SKM-1 (cell line): ENCODE data around the gene JUN.

Experiments used
- DNase-seq: peaks from one replicate; lab custom pipeline; 2025; ENCODE audit not compliant: unreplicated experiment; lab: John Stamatoyannopoulos, UW

The JUN gene

DNA sequence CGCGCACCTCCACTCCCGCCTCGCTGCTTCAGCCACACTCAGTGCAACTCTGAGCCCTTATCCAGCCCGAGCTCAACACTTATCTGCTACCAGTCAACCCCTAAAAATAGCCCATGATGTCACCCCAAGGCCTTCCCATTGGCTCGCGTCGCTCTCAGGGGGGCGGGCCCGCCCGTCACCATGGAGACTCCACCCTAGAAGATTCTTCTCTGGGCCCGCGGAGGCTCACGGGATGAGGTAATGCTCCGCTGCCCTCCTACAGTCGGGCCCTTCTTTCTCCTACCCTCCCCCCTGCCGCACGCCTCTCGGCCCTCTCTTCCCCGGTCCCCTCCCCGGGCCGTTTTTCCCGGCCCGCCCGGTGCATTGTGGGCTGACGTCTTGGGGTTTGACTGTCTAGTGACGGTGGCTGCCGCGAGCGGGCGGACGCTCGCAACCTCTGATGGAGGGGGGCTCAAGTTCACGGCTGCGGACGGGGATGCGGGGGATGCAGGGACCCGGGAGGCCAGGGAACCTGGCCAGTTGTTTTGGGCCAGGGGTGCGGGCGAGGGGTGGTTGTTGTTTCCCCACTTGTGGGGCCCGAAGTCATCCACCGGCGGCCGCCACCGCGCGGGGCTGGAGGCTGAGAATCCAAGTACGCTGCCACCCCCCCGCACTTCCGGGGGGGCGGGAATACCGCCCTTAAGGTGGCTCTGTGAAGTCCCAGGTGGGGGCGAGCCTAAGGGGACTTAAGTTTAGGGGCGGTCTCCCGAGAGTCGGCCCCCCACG lies at the start of gene JUN:
TSS of gene JUN (minus strand) at position 55 of the 765 bp plus-strand sequence. CDS start 977 bp downstream, outside the sequence.
- DNase-seq = peak; percentile 99

DNA sequence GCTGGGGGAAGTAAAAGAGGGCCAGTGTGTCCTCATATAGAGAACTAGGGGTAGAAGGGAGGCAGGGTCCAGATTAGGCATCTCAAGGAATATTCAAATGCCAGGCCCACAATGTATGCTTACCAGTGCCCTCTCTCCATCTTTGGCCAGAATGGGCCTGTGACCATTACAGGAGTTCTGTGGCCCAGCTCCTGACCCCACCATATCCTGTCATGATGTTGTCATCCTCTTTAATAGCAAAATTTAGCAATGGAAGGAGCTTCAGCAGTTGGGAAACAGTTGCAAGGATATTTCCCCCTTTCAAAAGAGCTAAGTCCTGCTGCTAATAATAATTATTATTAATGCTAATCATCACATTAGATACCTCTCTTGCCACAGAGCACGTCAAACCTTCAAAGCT lies 49.3 kb upstream of the JUN start:
- no peak for DNase-seq

DNA sequence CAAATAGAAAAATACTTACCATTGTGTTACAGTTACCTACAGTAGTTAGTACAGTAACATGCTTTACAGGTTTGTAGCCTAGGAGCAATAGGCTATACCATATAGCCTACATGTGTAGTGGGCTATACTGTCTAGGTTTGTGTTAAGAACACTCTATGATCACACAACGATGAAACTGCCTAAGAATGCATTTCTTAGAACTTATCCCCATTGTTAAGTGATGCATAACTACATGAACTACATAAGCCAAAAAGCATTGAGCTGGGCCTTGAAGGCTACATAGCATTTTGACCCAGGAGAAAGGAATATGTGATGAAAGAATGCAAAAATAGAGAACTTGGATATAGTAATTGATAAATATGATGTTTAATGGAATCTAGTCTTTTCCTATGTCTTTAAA lies 46.4 kb upstream of the JUN start:
- no peak for DNase-seq

DNA sequence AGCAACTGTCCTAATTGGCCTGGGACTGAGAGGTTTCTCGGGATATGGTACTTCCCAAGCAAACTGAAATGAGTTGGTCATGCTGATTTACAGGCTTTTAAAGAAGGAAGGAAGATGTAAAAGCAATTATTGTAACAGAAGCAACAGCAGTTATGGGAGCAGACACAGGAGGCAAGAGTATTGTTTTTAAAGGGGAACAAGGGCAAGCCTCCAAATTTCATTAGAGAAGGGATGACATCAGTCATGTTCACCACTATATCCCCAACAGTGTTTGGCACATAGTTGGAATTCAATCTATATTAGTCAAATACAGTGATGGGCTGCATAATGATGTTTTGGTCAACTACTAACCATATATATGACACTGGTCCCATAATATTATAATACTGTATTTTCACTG lies 46.0 kb upstream of the JUN start:
- no peak for DNase-seq

DNA sequence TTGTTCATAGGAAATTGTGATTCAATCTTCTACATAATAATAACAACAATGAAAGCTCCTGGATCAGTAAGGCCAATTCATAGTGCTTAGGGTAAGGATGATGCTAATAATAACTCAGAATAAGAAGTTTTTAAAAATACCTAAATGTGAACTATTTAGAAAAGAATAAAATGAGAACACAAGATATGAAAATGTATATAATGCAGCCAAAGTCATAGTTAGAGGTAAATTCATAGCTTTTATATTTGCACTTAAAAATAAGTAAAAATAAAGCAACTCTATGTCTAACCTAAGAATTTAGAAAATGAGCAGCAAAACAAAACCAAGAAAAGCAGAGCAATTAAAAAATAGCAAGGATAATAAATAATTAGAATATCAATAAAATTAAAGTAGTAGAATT lies 43.5 kb upstream of the JUN start:
- DNase-seq = no peak

DNA sequence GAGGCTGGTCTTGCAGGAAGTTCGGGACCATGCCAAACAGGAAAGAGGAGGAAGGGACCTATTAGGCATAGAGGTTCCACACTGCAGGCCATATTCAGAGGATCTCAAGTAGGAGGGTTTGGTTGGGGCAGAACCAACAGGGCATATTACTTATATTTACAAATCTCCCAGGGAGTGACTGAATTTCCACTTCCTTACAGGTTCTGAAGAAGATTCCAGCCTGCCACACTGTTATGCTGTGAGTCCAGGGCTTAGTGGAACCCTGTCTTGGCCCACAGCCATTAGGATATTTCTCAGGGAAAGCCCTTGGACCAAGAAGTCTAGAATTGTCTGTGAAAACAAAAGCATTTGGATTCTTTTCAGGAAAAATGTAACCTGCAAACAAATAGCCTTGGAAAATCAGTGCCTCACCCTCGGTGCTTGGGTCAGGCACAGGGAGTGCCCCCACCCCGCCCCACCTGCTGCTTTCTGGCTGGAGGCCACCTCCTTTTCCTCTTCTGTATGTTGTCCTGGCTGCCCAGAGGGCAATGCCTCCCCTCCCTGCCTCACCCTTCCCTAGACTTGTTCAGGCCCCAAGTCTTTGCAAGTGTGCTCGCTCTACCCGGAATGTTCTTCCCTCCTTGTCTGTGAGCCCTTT lies 41.0 kb upstream of the JUN start:
- DNase-seq = no peak

DNA sequence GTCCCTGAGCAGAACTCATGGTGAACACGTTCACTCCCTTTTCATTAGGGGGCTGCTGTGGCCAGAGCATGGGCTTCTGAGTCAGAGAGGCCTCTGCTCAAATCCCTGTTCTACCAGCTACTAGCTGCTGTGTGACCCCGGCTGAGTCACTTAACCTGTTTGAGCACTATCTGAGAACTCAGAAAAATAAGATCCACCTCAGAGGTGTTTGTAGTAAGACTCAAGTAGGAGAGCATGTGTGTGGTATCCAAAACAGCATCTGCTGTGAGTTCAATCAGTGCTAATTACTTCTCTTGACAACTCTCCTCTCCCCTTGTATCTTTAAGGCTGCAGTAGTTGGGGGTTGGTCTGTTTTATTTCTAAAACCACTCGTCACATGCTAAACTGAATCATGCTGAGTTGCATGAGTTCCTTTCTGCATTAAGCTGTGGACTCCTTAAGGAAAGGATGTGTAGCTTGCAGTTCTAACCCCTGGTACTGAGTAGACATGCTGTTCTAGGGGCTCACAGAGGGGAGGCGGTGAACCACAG lies 39.7 kb upstream of the JUN start:
- no peak for DNase-seq

DNA sequence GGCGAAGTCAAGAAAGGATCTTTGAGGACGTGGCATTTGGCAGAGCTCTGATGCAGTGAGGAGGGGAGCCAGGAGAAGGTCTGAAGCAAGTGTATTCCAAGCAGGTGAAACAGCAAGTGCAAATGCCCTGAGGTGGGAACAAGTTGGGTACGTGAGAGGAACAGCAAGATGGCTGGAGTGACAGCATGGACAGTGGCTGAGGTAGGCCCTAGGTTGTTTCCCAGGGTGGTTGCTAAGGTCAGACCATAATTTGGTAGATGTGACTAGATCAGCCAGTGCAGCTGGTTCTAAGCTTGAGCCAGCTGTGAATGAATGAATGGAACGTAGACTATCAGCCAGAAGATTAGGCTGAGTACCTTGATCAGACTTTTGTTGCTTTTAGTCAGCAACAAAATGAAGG lies 37.5 kb upstream of the JUN start:
- no peak for DNase-seq

DNA sequence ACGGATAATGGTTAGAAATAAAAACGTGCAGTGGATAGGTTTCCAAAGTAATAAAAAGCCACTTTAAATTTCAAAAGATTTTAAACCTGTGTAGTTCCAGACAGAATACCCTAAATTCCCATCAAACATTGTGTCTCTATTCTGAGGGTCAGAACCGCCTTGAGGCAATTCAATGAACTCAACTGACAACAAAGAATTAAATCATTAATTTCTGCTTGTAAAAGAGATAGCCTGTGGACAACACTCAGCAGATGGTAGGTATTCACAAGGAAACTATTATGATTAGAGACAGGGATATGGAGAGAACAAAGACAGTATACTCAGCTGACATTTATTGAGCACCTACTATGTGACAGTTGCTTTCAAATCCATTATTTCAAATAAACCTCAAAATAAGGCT lies 35.1 kb upstream of the JUN start:
- no peak for DNase-seq

DNA sequence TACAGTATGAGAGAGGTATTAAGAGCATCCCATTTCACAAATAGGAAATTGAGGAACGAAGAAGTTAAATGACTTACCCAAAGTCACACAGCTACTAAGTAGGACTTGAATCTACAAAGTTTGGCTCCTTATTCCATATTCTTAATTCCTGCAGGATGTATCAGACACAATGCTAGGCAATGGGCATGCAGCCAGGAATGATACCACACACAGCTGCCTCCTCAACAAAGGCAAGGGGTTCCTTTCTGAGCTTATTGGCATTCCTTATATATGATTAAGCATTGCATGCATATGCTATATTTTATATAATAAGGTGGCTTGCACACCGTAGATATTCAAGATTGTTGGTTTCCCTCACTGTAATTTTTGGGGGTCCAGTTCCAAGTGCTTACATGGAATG lies 34.2 kb upstream of the JUN start:
- no peak for DNase-seq

DNA sequence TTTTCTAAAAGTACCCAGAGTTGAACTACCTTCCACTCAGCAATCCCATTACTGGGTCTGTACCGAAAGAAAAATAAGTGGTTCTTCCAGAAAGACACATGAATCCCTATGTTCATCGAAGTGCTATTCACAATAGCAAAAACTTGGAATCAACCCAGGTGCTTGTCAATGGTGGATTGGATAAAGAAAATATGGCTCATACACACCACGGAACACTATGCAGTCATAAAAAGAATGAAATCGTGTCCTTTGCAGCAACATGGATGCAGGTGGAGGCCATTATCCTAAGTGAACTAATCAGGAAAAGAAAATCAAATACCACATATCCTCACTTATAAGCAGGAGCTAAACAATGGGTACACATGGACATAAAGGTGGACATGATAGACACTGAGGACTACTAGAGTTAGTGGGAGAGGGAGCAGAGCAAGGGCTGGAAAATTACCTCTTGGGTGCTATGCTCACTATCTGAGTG lies 32.9 kb upstream of the JUN start:
- no peak for DNase-seq

DNA sequence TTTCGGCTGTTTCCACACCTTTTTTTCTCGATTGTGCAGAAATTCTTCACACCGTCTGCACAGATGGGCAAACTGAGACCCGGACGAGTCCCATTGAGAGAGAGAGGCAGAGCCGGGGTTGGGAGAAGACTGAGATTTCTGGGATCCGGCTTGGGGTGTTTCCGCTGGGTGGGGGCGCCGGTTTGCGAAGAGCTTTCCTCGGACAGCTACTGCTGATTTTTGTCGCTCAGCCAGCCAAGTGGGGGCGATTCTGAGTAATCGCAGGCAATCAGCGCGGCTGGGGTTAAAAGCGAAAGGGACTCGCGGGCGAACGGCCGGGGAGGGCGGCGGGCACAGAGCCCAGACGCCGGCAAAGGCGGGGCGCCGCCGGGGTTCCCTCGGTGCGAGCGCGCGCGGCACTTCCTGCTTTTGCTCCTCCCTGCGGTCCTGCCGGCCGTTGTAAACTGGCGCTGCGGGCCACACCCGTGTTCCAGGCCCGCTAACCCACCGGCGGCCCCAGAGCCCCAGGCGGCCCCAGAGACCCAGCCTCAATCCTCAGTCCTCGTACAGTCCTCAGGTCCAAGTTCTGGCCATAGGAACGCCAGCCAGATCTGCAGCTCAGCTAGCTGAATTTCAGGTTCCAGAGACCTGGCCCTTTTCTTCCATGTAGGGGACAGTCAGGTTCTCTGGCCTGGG lies 32.4 kb upstream of the JUN start:
- peak; percentile 79 for DNase-seq

DNA sequence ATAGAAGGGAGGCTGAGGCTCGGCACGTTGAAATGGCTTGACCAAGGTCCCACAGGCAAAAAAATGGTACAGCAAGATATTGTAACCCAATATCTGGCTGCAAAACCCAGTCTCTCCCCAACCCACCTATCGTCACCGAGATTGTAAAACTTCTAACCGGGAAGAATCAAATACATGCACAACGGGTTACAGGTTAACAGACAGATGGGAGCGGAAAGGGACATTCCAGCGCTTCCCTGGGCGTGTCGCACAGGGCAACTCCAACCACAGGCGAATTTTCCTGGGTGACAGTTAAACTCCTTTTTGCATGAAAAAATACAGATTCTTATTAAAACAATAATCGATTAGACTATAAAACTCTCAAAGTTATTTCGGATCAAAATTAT lies 31.8 kb upstream of the JUN start:
- DNase-seq = no peak

DNA sequence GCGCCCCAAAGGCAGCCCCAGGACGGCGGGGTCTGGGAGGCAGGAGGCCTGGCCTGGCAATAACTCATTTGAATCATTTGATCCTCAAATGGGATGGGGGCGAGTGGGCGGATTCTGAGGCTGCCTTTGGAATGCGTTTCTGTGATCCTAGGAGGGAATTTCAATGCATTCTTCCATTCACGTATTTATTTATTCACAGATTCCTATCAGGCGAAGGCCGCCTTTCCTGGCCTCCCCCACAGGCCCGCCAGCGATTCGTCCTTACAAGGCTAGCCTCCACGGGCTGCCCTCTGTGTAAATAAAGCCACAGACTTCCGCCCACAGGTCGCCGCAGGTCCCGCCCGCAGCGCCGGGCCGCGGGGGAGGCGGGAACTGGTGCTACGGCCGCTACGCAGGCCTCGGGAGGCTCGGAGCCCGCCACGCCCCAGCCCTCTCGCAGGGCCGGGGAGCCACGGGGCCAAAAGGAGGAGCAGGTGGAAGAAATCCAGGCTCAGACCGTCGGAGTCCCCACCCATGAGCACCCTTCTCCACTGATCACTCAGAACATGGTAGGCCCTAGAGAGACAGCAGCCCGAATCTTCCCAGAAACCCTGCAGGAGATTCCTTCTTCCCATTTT lies 31.3 kb upstream of the JUN start:
- DNase-seq = peak; percentile 56

DNA sequence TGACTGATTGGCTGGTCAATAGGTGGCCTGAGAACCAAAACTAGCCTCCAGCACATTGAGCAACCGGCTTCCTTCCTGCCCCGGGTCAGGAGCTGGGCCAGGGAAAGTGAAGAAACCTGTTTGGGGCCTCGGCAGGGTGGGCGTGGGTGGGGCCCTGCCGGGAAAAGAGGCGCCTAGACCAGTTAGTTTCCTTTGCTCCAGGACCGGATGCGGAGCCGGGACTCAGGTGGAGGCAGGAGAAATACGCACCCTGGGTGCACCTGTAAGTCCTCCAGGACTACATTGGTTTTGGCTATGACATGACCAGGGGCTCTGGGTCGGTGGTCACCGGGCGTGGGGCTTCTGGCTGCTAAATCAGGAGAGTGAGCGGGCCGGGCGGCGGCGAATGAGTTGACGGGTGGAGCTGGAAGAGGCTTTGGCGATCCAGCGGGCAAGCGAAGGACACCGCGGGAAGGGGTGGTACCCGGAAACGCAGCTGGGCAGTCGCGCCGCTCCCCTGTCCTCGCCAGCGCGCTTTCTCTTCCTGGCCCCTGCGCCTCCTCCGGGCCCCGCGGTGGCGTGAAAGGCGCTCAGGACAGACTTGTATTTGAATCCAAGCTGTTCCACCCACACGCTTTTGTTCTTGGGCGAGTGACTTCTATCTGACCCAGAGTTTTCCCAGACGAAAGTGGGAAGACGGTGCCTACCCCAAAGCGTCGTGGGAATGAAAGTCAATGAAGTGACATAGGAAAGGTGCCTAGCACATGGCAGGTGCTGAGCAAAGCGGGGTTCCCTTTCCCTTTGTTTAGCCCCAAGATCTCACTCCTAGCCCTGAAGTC lies 30.6 kb upstream of the JUN start:
- DNase-seq = no peak

DNA sequence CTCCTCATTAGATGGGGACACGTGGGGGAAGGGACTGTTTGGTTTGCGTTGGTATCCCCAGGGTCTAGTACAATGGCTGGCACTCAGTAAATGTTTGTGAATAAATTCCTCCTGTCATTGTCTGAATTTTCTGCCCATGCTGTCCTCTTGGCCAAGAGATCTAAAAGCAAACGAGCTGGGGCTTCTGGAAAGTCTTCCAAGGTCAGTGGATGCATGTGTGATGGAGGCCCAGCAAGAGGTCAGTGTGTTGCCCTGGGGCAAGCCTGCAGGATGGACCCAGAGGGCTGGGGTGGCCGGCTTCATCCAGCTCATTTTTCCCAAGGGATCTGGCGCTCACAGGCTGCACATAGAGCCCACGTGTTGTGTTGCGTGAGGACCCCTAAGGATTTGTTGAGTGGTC lies 30.0 kb upstream of the JUN start:
- no peak for DNase-seq

DNA sequence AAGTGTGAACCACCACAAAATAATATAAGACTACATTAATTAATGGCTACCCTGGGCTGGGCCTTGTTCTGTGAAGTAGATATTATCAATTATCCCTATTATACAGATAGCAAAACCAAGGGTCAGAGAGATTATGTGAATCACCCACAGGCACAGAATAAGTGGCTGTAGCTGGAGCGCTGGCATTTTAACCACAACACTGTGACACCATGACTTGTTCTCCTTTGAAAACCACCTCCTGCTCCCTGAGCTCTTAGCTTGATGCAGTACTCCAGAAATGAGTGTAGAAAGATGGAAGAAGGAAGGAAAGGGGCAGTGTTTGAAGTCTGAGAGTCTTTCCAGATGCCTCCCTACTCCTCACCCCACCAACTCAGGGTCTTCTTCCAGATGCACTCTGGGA lies 29.5 kb upstream of the JUN start:
- peak; percentile 30 for DNase-seq

DNA sequence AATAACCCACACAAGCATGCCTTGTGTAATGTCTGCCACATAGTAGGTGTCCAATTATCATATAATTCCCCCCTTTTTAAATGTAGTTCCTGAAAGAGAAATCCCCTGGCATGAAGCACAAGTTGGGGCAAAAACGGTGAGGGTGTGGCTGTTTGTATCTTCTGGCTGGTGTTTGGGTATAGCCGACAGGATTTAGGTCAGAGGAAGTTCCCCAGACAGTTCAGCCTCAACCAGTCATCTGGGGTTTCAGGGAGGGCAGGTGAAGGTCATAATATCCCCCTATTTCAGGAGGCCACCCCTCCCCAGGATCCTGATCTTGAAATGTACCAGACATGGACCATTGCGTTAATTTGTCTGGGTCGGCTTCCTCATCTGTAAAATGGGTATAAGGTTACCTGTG lies 29.1 kb upstream of the JUN start:
- DNase-seq = no peak

DNA sequence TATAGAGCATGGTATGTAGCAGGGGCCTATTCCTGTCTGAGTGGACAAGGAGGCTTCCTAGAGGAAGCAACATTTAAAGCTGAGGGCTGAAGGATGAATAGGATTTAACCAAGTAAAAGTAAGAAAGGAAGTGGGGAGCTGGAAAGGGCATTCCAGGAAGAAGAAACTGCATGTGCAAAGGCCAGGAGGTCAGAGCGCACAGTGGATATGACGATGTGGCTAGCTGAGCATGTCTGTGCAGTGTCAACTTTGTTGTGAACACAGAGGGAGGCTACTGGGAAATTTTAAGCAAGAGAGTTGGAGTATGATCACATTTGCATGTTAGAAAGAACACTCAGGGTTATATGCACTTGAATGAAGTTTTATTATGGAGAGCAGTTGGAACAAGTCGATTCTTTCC lies 28.6 kb upstream of the JUN start:
- no peak for DNase-seq

DNA sequence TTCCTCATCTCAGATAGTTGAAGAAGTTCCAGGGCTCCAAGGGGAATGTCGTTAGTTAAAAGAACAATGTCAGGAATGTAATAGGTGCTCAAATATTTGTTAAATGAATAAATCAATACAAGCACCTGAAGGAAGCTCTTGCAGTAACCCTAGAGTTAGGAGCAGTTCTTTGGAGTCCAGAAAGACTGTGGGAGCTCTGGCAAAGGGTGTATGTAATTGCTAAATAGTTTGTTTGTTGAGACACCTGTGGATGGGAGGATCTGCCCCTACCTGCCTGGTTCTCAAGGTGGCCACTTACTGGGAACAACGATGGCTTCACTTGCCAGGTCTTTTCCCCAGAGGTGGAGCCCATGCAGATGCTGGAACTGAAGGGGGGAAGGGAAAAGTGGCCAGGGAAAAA lies 27.5 kb upstream of the JUN start:
- no peak for DNase-seq
